Vagina (tissue), 2 donors: ENCODE measurements around the gene KCNK10.

Source experiments
- POLR2A ChIP-seq, 2 donors: fragments of 450-650 bp; IDR thresholded peaks; one replicate each; pipeline ENCODE4 v1.6.1; 2017; ENCODE audit warnings: antibody characterized with exemption in 2 of 2, mild to moderate bottlenecking in 2 of 2, moderate library complexity in 2 of 2
- POLR2AphosphoS5 ChIP-seq, 2 donors: sonication (generic); formaldehyde crosslinking; IDR thresholded peaks; one replicate each; pipeline ENCODE4 v1.9.0; 2017; ENCODE audit warnings: antibody characterized with exemption in 2 of 2, mild to moderate bottlenecking in 2 of 2, low read depth in 1 of 2; ENCODE audit not compliant: insufficient read depth in 1 of 2

DNA sequence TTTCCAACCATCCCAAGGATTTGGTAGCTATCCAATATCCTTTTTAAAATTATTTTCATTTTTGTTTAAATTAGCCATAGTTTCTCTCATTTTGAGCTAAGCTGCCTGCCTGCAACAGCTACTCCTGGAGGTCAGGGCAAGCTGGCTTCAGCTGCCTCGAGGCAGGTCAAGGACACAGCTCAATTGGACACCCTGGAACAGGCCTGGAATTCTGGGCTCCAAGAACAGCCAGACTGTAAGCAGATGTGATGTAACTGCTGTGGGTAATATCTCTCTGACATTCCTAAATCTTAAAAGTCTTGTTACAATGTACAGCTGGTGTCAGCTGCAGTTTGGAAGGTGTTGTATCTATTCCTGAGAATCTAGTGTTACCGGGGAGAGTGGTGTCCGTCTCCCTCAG lies 119.8 kb downstream of the KCNK10 start:
- TF ChIP-seq POLR2A (IDR thresholded peaks at IDR 0.05) (no peak), POLR2AphosphoS5 (IDR thresholded peaks at IDR 0.05; ENCODE audit: insufficient read depth in 1 of 2, low read depth in 1 of 2) (no peak)
